Fibroblast of skin of left biceps (primary cell): ENCODE measurements around the gene RARRES1.
"Not testable (repeated sequence)": the region's sequence is repeated elsewhere in the genome, so short reads cannot be mapped to it uniquely, and the experiment has no call there.

ENCODE experiments used
- DNase-seq, 2 experiments: peaks; one replicate each; pipeline ENCODE4 v3.0.0-alpha.2; 2013; ENCODE audit warnings: low read depth in 2 of 2

The RARRES1 gene

GRCh38 chr3:158696618-158697017, 35.6 kb downstream of the RARRES1 start:
- DNase-seq, result no peak

DNA sequence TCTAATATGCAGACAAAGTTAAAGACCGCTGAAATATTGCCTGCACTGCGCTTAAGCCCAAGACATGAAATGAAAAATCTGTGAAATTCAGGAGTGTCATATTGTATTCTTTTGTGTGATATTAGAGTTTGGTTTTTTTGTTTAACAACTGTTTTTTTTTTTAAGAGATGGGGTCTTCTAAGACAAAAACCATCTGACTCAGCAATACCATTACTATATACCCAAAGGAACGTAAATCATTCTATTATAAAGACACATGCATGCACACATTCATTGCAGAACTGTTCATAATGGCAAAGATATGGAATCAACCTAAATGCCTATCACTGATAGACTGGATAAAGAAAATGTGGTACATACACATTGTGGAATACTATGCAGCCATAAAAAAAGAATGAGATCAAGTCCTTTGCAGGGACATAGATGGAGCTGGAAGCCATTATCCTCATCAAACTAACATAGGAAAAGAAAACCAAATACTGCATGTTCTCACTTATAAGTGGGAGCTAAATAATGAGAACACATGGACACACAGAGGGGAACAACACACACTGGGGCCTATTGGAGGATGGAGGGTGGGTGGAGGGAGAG, 38.3 kb downstream of the RARRES1 start:
- DNase-seq, result not testable (repeated sequence)

- no peak for DNase-seq
These were observed 47.1 kb downstream of the RARRES1 start for GRCh38 chr3:158685159-158685558.

GRCh38 chr3:158683230-158683962, 48.9 kb downstream of the RARRES1 start:
- peak; percentile 37 to 40 for DNase-seq

DNA sequence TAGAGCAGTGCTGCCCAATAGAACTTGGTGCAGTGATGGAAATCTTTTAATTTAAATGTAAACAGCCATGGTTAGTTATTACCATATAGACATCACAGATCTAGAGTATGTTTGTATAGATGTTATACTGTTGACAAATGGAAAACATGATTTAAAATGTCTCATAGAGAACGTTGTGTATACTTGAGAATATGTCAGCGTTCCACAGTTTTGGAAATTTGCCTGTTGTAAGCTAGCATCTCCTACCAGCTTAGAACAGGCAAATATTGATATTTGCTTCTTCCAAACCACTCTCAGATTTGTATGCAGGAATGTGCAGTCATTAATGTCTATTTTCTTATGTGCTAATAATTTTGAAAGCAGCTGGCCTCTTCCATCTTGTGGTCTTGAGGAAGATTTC, 51.4 kb downstream of the RARRES1 start:
- no peak for DNase-seq

DNA sequence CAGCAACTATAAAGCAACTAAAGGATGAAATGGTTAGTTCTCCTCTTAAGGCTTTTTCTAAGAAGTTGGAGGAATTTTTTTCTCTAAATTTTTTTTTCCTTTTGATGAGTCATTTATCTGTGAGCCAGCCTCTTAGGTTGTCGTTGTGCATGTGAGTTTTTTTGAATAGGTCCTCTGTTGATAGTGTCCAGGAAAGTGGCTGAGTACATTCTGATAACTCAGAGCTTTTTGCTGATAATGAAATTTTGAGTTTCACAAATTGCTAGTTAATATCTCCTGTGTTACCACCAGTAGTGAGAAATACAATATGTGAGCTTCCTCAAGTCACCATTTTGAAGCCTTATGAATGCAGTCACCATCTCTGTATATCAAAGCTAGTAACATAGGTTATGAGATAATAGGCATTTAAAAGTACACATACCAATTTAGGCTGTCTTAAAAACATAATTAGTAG, 52.7 kb downstream of the RARRES1 start:
- DNase-seq, result no peak

DNA sequence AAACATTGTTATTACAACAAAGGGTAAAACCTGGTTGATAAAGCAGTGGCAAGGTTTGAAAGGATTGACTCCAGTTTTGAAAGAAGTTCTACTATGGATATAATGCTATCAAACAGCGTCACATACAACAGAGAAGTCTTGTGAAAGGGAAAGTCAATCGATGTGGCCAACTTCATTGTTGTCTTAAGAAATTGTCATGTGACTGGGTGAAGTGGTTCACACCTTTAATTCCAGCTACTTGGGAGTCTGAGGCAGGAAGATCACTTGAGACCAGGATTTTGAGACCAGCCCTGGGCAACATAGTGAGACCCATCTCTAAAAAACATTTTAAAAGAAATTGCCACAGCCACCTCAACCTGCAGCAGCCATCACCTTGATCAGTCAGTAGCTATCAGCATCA, 53.6 kb downstream of the RARRES1 start:
- no peak for DNase-seq

GRCh38 chr3:158672215-158673176, 59.8 kb downstream of the RARRES1 start, which contains the start of gene LXN:
Gene LXN (minus strand): TSS chr3:158672648. CDS start chr3:158672478, 170 bp downstream.
- DNase-seq, result peak; percentile 44 to 51

DNA sequence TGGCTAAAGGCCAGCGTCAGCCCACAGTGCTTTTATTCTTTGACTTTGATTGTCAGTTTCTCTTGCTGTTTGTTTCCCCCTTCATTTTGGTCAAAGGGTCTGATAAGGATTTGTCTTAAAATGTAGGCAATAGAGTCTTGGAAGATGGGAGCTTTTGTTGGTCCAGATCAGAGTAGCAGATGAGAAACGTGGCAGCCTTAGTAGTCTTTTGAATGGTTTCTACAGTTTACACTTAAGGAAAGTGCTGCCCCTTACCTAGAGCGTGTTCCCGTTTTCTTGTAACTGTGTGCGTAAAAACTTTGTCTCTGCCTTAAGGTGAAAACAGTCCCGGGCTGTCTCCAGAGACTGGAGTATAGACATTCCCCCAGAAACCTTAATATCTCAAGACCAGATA, 60.4 kb downstream of the RARRES1 start:
- no peak for DNase-seq

- DNase-seq, result no peak
These were observed 63.8 kb downstream of the RARRES1 start for GRCh38 chr3:158668506-158668905.

DNA sequence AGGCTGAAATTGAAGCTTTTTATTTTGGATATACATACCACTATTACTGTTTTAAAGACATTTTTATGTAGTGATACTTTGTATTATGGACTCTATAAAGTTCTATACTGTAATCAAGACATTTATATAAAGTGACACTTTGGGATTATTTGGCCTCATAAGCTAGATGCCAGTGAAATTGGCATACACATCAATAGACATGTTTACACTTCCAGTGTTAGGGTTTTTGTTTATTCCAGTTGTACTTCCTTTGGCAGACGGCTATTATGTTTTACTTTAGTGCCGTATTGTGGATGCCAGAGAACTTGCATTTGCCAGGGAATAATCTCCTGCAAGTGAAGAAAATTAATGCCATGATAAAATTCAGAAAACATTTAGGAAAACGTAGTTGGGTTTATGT, 65.8 kb downstream of the RARRES1 start:
- no peak for DNase-seq

GRCh38 chr3:158663832-158664231, 68.4 kb downstream of the RARRES1 start:
- no peak for DNase-seq

- DNase-seq, result no peak
These were observed 69.0 kb downstream of the RARRES1 start for GRCh38 chr3:158663246-158663645.

- DNase-seq, result no peak
These were observed 71.5 kb downstream of the RARRES1 start for GRCh38 chr3:158660711-158661110.

DNA sequence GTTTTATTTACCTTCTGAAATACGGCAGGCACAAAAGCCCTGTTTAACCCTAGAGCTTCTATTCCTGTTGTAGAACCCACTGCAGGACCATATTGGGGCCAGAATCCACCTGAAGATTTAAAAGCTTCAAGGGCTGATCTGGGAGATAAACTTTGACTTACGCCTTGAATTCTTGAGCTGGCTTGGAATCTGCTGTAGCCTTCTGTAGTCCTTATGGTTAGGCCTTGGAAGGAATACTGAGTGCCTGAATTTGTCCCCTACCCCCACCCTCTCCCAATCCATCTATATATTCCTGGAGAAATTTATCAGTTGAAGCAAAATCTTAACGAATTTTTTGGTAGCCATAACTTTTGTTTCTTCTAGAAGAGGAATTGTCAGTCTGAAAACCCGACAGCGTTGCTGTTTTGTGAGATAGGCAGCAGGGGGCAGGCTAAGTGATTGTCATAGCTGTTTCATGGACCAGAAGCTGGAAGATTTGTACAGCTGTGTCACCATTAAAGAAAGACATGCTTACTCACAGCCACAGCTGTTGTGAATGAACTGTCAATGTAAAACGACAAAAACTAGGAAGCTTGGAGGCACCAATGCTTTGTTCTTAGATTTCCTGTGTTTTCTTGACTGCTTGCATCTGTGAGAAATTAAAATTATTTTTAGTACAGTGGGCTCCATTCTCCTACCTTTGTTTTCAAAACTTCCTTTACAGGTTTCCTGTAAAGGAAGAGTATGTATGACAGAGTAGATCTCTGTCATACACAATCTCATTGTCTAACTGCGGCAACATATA, 72.6 kb downstream of the RARRES1 start:
- peak in 1 of 2 experiments; percentile 30 for DNase-seq

DNA sequence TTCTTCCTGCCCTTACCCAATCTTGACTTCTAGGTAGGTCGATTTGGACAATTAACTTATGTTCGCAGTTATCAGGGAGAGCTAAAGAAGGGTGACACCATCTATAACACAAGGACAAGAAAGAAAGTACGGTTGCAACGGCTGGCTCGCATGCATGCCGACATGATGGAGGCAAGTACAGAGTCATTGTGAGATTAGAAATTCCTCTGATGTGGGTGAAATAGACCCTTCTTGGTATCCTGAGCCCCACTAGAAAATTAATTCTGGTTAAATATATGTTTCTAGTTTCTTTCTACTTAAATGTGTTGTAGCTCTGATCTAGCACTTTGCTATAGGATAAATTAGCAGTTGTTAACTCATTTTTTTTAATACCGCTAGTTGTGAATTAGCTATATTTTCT, 73.4 kb downstream of the RARRES1 start:
- no peak for DNase-seq

- DNase-seq, result no peak
These were observed 79.8 kb downstream of the RARRES1 start for GRCh38 chr3:158652463-158652862.

GRCh38 chr3:158651192-158651591, 81.1 kb downstream of the RARRES1 start:
- no peak for DNase-seq

GRCh38 chr3:158649791-158650190, 82.5 kb downstream of the RARRES1 start:
- no peak for DNase-seq
